Vagina (tissue), 2 donors: ENCODE measurements around the gene MS4A1.

Source experiments
- POLR2A ChIP-seq, 2 donors: fragments of 450-650 bp; IDR thresholded peaks; one replicate each; pipeline ENCODE4 v1.6.1; 2017; ENCODE audit warnings: antibody characterized with exemption in 2 of 2, mild to moderate bottlenecking in 2 of 2, moderate library complexity in 2 of 2
- POLR2AphosphoS5 ChIP-seq, 2 donors: sonication (generic); formaldehyde crosslinking; IDR thresholded peaks; one replicate each; pipeline ENCODE4 v1.9.0; 2017; ENCODE audit warnings: antibody characterized with exemption in 2 of 2, mild to moderate bottlenecking in 2 of 2, low read depth in 1 of 2; ENCODE audit not compliant: insufficient read depth in 1 of 2
- TF ChIP-seq, protein P1 (sequence below), 3 experiments: fragments of 450-650 bp in 2 of 3; fragments of 200-600 bp in 1 of 3; sonication (generic) in 1 of 3; IDR thresholded peaks; one replicate each; pipeline ENCODE4 v1.5.1; 2017 to 2019; ENCODE audit warnings: antibody characterized with exemption in 3 of 3, mild to moderate bottlenecking in 2 of 3, moderate library complexity in 2 of 3

DNA sequence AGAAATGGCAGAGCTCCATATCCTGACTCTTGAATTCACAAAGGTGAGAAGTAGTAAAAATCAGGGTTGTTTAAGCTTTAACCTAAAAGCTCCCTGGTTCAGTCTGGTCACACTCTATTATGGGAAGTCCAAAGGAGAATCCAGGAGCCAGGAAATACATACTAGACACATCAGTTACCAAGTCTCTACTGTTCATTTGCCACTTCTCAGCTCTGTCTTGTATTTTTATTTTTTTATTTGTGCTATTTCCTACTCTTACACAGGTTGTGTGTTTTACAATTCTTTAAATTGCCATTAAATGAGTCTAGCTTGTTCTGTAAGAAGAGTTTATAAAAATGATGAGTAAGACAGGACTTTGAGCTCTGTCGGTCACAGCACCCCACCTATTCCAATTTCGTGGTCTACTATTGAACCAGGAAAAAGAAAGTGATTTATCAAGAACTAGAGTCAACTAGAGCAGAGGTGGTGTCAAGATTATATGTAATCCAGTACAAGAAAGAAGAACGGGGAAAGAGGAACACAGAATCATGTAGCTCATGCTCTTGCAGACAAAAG, 46.7 kb downstream of the MS4A1 start:
- no peak for TF ChIP-seq POLR2AphosphoS5 (IDR thresholded peaks at IDR 0.05; ENCODE audit: insufficient read depth in 1 of 2, low read depth in 1 of 2)
- TF ChIP-seq, protein P1, sequence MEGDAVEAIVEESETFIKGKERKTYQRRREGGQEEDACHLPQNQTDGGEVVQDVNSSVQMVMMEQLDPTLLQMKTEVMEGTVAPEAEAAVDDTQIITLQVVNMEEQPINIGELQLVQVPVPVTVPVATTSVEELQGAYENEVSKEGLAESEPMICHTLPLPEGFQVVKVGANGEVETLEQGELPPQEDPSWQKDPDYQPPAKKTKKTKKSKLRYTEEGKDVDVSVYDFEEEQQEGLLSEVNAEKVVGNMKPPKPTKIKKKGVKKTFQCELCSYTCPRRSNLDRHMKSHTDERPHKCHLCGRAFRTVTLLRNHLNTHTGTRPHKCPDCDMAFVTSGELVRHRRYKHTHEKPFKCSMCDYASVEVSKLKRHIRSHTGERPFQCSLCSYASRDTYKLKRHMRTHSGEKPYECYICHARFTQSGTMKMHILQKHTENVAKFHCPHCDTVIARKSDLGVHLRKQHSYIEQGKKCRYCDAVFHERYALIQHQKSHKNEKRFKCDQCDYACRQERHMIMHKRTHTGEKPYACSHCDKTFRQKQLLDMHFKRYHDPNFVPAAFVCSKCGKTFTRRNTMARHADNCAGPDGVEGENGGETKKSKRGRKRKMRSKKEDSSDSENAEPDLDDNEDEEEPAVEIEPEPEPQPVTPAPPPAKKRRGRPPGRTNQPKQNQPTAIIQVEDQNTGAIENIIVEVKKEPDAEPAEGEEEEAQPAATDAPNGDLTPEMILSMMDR (IDR thresholded peaks at IDR 0.05) = no peak
- no peak for TF ChIP-seq POLR2A (IDR thresholded peaks at IDR 0.05)
